Measurements from ENCODE around the gene THADA.

Gene THADA

GRCh38 chr2:43312755-43313641 lies 282.8 kb downstream of the THADA start:
- TF ChIP-seq, protein P1, sequence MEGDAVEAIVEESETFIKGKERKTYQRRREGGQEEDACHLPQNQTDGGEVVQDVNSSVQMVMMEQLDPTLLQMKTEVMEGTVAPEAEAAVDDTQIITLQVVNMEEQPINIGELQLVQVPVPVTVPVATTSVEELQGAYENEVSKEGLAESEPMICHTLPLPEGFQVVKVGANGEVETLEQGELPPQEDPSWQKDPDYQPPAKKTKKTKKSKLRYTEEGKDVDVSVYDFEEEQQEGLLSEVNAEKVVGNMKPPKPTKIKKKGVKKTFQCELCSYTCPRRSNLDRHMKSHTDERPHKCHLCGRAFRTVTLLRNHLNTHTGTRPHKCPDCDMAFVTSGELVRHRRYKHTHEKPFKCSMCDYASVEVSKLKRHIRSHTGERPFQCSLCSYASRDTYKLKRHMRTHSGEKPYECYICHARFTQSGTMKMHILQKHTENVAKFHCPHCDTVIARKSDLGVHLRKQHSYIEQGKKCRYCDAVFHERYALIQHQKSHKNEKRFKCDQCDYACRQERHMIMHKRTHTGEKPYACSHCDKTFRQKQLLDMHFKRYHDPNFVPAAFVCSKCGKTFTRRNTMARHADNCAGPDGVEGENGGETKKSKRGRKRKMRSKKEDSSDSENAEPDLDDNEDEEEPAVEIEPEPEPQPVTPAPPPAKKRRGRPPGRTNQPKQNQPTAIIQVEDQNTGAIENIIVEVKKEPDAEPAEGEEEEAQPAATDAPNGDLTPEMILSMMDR (IDR thresholded peaks at IDR 0.05; ENCODE audit: low read depth, low read length), result no peak
- H3K4me3 ChIP-seq (ENCODE audit: low read depth, low read length), result no peak overlapping the region

DNA sequence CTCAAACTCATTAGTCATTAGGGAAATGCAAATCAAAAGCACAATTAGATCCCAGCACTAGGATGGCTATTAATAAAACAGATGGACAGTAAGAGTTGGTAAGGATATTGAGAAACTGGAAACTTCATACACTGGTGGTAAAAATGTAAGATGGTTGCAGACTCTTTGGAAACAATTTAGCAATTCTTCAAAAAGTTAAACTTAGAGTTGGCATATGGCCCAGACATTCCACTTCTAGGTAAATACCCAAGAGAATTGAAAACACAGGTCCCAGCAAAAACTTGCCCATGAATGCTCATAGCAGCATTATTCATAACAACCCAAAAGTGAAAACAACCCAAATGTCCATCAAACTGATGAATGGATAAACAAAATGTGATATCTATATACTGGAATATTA lies 284.6 kb downstream of the THADA start:
- TF ChIP-seq, protein P1 (IDR thresholded peaks at IDR 0.05; ENCODE audit: low read depth, low read length), result no peak
- H3K4me3 ChIP-seq (ENCODE audit: low read depth, low read length), result no peak overlapping the region

- TF ChIP-seq, protein P1 (IDR thresholded peaks at IDR 0.05; ENCODE audit: low read depth, low read length), result no peak
- no peak overlapping the region for H3K4me3 ChIP-seq (ENCODE audit: low read depth, low read length)
Observed at GRCh38 chr2:43309935-43310334, 285.9 kb downstream of the THADA start.

GRCh38 chr2:43307973-43308372 lies 287.9 kb downstream of the THADA start:
- TF ChIP-seq, protein P1 (IDR thresholded peaks at IDR 0.05; ENCODE audit: low read depth, low read length), result no peak
- H3K4me3 ChIP-seq (ENCODE audit: low read depth, low read length), result no peak overlapping the region

DNA sequence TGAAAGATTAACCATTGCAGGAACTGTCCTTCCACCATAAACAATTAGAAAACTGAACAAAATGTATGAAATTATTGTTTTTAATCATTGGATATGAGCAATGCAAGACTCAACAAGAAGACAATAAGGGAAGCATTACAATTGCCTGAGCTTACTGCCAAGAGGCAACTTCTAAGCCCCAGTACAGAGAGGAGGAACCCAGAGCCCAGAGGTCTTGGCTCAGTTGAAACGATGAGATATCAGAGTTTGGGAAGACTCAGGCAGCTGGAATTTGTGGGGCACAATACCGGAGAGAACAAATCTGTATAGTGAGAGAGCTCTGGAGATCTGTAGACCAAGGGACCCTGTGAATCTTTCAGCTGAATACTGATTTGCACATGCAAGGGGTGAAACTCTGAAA lies 288.8 kb downstream of the THADA start:
- no peak overlapping the region for H3K4me3 ChIP-seq (ENCODE audit: low read depth, low read length)
- TF ChIP-seq, protein P1 (IDR thresholded peaks at IDR 0.05; ENCODE audit: low read depth, low read length), result no peak

- H3K4me3 ChIP-seq (ENCODE audit: low read depth, low read length), result no peak overlapping the region
- TF ChIP-seq, protein P1 (IDR thresholded peaks at IDR 0.05; ENCODE audit: low read depth, low read length), result no peak
Observed at GRCh38 chr2:43306197-43306596, 289.6 kb downstream of the THADA start.

GRCh38 chr2:43305517-43305916 lies 290.3 kb downstream of the THADA start:
- TF ChIP-seq, protein P1 (IDR thresholded peaks at IDR 0.05; ENCODE audit: low read depth, low read length), result no peak
- no peak overlapping the region for H3K4me3 ChIP-seq (ENCODE audit: low read depth, low read length)
